OCI-LY1 (cell line): ENCODE data around the gene LDHAL6B.

Experiments
- CTCF ChIP-seq: fragments of 200-600 bp; sonication (generic), shearing (Covaris generic); IDR thresholded peaks from 2 replicates; pipeline ENCODE4 v1.5.1; 2017; ENCODE audit warnings: mild to moderate bottlenecking, antibody characterized with exemption, low read length, moderate library complexity, mixed read lengths
- EZH2 ChIP-seq: fragments of 200-600 bp; sonication (generic), shearing (Covaris generic); IDR thresholded peaks from 2 replicates; pipeline ENCODE4 v1.8.0; 2017; ENCODE audit warnings: borderline replicate concordance, mixed run types, mild to moderate bottlenecking, antibody characterized with exemption, low read length, moderate library complexity, mixed read lengths

- TF ChIP-seq EZH2 (no peak), CTCF (no peak)
Observed at GRCh38 chr15:59173194-59173593, 33.4 kb upstream of the LDHAL6B start.
